ENCODE data around the gene PNMA3.
"Not testable (repeated sequence)": the region's sequence is repeated elsewhere in the genome, so short reads cannot be mapped to it uniquely, and the experiment has no call there.

The PNMA3 gene

DNA sequence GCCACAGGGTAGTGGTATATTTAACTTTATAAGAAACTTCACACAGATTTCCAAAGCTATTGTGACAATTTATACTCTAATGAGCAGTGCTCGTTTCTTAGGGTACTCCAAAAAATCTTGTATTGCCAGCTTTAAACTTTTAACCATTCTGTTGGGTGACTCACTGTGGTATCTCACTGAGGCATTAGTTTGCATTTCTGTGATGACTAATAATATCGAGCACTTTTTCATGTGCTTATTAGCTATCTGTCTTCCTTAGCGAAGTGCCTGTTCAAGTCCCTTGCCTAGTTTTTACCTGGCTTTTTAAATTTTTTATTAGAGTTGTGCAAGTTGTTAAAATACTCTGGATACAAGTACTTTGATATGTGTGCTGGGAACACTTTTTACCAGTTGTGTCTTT, 5.5 kb downstream of the PNMA3 start:
- TF ChIP-seq, protein P1, sequence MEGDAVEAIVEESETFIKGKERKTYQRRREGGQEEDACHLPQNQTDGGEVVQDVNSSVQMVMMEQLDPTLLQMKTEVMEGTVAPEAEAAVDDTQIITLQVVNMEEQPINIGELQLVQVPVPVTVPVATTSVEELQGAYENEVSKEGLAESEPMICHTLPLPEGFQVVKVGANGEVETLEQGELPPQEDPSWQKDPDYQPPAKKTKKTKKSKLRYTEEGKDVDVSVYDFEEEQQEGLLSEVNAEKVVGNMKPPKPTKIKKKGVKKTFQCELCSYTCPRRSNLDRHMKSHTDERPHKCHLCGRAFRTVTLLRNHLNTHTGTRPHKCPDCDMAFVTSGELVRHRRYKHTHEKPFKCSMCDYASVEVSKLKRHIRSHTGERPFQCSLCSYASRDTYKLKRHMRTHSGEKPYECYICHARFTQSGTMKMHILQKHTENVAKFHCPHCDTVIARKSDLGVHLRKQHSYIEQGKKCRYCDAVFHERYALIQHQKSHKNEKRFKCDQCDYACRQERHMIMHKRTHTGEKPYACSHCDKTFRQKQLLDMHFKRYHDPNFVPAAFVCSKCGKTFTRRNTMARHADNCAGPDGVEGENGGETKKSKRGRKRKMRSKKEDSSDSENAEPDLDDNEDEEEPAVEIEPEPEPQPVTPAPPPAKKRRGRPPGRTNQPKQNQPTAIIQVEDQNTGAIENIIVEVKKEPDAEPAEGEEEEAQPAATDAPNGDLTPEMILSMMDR (IDR thresholded peaks at IDR 0.05; ENCODE audit: control insufficient read depth, insufficient read depth, low read depth, low read length, missing control alignments) = no peak
- no peak overlapping the region for H3K4me3 ChIP-seq (ENCODE audit: control insufficient read depth, low read depth, low read length)
- no peak for DNase-seq (ENCODE audit: low read depth)

DNA sequence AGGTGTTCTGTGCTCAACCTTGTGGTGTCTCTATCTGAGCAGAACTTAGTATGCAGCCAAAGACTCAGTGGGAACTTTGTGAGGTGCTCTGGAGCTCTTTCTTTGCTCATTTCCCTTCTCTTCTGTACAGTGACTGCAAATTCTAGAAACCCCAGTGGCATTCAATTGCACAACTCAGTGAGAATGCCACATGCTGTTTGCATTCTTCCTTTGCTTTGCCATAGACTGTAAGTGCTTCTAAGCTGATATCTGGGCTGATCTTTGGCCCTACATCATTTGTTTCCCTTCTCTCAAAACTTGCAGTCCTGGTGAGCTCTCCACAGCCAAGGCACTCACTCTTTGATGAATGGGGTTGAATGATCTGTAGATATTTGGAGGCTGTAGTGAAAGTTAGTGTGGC, 7.0 kb downstream of the PNMA3 start:
- TF ChIP-seq, protein P1 (IDR thresholded peaks at IDR 0.05; ENCODE audit: control insufficient read depth, insufficient read depth, low read depth, low read length, missing control alignments) = no peak
- no peak overlapping the region for H3K4me3 ChIP-seq (ENCODE audit: control insufficient read depth, low read depth, low read length)
- DNase-seq (ENCODE audit: low read depth) = no peak

DNA sequence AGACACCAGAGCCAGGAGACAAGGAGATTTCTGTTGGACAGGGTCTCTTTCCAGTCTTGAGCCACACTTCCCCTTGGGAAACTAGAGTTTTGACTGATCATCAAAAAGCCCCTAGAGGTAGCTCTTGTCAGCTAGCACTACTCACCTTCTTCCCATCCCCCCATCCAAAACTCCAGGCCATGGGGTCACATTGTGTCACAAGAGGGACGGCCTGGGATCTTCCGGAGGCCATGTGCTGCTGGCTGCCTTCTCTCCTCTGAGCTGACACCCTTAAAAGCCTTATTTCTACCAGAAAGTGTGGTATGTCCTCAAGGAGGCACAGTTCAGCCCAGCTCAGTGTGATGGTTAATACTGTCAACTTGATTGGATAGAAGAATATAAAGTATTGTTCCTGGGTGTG, 7.8 kb downstream of the PNMA3 start:
- no peak for DNase-seq (ENCODE audit: low read depth)
- H3K4me3 ChIP-seq (ENCODE audit: control insufficient read depth, low read depth, low read length) = no peak overlapping the region
- TF ChIP-seq, protein P1 (IDR thresholded peaks at IDR 0.05; ENCODE audit: control insufficient read depth, insufficient read depth, low read depth, low read length, missing control alignments) = no peak

DNA sequence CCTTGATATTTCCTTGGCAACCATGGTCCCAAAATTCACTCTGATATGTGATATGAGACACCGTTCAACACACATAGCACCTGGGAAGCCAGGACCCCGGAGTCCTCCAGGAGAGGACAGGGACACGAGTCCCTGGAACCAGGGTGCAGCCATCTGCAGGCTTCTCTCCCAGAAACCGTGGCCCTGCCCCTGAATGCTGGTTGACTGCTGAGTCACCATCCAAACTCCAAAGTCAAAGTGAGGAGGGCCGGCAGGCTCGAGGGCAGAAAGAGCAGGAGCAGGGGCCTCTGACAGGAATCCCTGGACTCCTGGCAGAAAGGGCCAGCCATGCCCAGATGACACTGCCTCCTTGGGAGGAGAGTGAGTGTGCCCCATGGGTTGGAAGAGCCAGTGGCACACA, 9.1 kb downstream of the PNMA3 start:
- DNase-seq (ENCODE audit: low read depth) = no peak
- no peak overlapping the region for H3K4me3 ChIP-seq (ENCODE audit: control insufficient read depth, low read depth, low read length)
- TF ChIP-seq, protein P1 (IDR thresholded peaks at IDR 0.05; ENCODE audit: control insufficient read depth, insufficient read depth, low read depth, low read length, missing control alignments) = no peak

DNA sequence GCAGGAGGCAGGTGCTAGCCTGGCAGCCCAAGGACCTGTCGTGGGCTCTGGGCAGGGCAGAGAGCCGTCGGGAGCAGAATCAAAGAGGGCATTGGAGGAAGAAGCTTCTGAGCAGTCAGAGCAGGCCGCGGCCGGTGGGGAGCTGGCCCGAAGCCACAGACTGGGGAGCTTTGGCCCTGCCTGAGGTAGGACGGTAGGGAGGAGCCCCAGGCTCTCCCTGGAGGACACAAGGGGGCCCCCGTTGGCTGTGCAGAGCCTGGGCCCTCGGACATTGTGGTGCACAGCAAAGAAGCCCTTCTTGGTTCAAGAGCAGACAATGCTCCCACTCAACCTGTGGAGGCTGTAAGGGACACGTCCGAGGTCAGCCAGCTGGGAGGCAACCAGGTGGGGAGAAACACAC, 10.1 kb downstream of the PNMA3 start:
- not testable (repeated sequence) for H3K4me3 ChIP-seq (ENCODE audit: control insufficient read depth, low read depth, low read length); DNase-seq (ENCODE audit: low read depth)

DNA sequence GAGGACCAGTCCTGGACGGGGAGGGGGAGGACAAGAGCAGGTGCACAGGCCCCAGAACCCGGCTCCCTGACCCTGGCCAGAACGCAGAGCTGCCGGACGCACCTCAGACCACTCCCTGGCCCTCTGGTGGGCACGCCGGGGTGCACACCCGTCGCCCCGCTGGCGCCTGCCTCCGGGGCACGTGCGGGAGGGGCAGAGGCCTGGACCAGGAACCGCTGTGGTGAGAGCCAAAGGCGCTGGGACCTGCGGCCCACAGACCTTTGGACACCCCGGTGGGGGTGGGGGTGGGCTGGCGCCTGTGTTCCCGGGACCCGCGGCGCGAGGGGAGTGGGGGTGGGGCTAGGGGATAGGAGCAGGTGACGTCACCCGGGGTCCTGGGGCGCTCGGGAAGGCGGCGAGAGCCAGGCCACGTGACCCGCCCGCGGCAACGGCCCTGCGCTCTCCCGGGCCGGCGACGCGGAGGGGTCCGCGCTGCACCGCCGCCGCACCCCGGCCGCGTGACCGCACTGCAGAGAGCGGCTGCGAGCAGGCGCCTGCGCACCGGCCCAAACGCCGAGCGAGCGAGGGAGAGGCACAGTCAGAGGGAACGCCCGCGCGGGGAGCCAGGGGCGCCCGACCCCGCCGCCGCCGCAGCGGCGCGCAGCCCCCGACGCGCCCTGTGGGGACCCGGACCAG, 15.8 kb downstream of the PNMA3 start, which contains the start of gene PNMA6A:
Gene PNMA6A (plus strand): TSS at position 546 of the 675 bp plus-strand sequence. CDS start 609 bp downstream, outside the sequence.
- DNase-seq (ENCODE audit: low read depth); H3K4me3 ChIP-seq (ENCODE audit: control insufficient read depth, low read depth, low read length): not testable (repeated sequence)

DNA sequence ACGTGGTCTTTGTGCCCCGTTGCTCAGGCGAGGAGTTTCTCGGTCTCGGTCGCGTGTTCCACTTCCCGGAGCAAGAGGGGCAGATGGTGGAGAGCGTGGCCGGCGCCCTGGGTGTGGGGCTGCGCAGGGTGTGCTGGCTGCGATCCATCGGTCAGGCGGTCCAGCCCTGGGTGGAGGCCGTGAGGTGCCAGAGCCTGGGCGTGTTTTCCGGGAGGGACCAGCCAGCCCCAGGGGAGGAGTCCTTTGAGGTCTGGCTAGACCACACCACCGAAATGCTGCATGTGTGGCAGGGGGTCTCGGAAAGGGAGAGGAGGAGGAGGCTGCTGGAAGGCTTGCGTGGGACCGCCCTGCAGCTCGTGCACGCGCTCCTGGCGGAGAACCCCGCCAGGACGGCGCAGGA, 17.1 kb downstream of the PNMA3 start:
- not testable (repeated sequence) for H3K4me3 ChIP-seq (ENCODE audit: control insufficient read depth, low read depth, low read length); DNase-seq (ENCODE audit: low read depth)

DNA sequence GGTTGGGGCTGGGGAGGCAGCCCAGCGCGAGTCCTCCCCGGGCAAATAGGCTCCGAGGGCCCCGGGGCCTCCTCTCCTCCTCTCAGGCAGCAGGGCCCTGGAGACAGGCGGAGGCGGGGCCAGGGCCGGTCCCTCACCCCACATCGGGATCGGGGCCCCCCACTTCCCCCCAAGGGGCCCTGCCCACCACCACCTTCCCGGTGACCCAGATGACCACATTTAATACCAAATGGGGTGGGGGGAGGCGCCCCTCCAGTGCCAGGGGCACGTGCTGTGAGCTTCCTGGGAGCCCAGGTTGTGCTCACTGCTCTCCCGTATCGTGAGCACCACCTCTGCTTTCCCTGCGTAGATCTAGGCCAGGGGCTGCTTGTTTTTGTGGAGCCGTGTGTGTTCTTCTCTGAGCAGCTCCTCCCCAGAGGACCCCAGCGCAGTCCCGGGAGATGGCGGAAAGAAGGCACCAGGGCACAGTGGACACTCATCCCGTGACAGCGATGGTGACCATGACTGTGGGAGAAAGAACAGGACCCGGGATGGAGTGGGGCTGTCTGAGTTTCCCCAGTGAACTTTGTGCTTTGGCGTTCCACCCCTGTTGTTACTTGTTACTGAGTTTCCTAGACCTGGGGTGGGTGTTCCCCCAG, 18.1 kb downstream of the PNMA3 start:
- no peak for DNase-seq (ENCODE audit: low read depth)
- no peak overlapping the region for H3K4me3 ChIP-seq (ENCODE audit: control insufficient read depth, low read depth, low read length)
- TF ChIP-seq, protein P1 (IDR thresholded peaks at IDR 0.05; ENCODE audit: control insufficient read depth, insufficient read depth, low read depth, low read length, missing control alignments) = no peak
